HG03571 (cell line): ENCODE measurements around the gene ATP4B.

Experiments
- ATAC-seq: cut with Tn5 transposase; IDR thresholded peaks from one replicate; pipeline ENCODE4 v1.9.1; 2021; ENCODE audit not compliant: unreplicated experiment

The ATP4B gene

DNA sequence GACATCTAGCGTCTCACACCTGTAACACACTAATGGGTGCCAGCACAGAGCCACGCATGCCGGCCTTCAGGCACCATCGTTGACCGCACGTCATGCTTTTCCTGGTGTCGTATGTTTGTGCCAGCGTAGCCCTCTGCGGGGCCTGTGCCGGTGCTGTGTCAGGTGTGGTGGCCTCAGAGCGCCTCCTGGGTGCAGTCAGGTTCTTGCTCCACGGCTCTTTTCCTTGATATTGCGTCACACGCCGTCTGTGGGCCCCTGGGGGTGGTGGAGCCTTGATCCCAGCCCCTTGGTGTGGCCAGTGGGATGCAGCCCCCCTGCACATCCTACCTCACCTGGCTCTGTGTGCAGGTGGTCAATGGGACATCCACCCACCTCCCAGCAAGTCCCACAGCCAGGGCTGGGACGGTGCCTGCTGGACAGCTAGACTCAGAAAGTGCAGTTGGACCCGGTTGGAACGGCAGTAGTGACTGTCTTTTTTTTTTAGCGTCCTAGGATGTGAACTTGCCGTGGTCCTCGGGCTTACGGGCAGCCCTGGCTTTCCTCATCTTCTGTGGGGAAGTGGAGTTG lies 48.9 kb downstream of the ATP4B start:
- no peak for ATAC-seq

DNA sequence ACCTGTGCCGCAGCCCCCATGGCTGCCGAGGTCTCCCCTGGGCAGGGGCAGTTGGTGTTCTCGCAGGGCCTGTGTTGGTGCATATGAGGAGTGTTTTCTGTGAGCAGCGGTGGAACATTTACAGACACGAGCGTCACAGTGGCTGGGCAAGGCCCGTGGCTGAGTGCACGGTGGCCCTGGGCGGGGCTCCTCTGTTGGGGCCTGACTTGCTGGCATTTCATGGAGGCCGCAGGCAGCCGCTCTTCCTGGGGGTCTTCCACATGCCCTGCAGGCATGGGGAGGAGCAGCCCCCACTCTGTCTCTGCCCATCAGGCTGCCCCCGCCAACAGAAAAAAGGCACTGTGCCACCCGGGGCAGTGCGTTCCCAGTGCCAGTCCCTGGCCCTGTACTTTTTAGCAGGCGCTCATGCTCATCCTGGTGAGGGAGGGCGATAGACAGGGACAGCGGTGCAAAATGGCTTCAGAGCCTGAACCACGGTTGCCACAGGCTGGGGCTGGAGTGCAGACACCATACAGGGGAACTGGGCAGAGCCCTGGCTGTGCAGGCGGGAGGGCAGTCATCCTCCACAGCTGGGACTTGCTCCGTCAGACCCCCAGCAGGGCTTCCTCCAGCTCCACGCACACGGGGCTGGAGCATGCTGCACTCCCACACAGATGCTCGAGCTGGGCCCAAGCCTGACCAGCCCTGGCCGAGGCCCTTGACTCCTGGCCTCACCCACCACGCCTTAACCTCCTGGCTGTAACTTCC lies 49.9 kb downstream of the ATP4B start:
- ATAC-seq: no peak

DNA sequence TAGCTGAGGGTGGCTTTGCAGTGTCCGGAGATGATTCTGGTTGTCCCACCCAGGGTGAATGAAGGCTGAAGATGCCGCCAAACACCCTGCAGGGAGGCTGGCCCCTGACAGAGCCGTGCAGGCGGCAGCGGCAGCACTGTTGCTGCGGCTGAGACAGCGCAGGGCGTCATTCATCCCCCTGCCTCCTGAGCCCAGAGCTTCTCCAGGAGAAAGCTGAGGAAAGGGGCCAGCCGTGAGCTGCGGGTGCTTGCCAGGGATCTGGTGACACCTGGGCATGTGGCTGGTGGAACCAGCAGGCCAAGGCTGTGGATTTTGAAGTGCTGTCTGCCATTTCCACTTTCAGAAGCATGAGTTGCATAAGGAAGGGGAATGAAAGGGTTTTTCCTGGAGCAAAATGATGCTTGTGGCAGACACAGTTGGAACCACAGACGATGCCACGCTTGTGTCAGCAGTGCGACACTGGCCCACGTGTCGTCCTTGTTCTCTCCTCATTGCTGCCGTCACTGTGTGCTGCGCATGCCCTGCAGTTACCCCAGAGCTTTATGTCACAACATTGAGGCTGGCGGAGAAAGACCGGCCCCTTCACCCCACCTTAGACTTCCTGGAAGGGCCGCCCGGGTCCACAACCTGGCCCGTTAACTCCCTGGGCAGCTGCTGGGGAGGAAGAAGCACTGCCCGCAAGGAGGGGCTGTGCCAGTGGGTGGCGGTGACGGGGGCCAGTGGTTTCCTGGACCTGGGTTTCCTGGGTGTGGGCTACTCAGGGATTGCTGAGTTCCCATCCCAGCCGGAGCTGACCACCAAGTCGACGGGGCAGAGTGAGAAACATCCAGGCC lies 50.7 kb downstream of the ATP4B start:
- no peak for ATAC-seq

DNA sequence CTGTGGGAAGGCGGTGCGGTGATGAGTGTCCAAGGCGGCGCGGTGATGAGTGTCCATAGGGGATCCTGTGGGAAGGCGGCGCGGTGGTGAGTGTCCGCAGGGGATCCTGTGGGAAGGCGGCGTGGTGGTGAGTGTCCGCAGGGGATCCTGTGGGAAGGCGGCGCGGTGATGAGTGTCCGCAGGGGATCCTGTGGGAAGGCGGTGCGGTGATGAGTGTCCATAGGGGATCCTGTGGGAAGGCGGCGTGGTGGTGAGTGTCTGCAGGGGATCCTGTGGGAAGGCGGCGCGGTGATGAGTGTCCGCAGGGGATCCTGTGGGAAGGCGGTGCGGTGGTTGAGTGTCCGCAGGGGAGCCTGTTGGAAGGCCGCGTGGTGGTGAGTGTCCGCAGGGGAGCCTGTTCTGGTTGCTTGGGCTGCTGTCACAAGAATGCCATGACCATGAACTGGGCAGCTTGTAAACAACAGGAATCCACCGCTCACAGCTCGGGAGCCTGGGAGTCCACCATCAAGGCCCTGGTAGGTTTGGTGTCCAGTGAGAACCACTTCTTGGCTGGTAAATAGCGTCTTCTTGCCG lies 52.0 kb downstream of the ATP4B start:
- ATAC-seq: no peak

DNA sequence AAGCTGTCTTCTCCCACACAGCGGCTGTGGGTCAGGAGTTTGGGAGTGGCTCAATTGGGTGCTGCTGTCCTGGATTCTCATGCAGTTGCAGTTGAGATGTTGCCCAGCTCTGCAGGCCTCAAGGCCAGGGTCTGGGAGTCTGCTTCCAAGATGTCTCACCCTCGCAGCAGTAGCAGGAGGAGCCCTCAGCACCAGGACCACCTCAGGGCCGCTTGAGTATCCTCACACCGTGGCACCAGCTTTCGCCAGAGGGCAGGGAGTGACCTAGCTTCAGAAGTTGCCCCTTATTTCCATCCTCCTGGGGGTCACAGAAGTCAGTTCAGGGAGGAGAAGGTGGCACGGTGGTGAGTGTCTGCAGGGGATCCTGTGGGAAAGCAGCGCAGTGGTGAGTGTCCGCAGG lies 52.5 kb downstream of the ATP4B start:
- no peak for ATAC-seq

DNA sequence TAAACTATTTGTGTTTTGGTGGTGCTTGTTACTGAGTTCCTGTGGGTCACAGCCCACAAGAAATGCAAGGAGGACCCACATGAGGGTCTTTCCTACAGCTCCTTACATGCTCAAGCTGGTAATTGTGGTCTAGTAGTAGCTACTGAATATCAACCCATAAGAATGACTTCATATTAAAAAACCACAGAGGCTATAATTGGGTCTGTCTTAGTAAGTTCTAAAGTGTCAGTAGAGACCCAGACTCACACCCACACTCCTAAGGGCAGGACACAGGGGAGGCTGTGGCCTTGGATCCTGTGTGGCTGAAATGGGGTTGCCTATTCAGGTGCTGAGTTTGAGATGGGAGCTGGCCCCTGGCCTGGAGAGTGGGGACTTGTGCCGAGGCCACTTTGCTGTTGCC lies 53.8 kb downstream of the ATP4B start:
- no peak for ATAC-seq

DNA sequence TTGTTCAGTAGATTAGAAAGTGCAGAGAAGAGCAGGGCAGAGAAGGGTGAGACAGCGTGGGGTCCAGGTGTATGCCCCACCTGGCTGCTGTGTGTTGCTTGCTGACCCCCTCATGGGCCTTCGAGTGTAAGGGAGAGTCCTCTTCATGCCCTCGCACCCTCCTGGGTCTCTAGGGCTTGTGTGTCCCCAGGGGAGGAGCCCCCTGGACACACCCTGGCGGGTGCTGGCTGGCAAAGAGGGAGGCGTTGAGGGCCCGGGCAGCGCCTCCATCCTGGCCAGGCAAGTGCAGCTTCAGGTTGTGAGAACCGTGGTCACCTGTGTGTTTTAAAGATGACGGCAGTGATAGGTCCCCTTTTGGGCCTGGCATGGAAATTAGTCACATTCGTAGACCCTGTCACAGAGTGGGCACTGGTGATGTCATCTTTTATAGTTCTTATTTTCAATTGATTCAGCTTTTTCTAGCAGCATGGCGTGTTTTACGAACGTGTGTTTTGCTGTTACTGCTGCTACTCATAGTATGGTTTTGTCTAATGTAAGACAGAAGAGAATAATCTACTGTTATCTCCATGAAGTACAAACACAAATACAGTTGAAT lies 54.8 kb downstream of the ATP4B start:
- no peak for ATAC-seq

DNA sequence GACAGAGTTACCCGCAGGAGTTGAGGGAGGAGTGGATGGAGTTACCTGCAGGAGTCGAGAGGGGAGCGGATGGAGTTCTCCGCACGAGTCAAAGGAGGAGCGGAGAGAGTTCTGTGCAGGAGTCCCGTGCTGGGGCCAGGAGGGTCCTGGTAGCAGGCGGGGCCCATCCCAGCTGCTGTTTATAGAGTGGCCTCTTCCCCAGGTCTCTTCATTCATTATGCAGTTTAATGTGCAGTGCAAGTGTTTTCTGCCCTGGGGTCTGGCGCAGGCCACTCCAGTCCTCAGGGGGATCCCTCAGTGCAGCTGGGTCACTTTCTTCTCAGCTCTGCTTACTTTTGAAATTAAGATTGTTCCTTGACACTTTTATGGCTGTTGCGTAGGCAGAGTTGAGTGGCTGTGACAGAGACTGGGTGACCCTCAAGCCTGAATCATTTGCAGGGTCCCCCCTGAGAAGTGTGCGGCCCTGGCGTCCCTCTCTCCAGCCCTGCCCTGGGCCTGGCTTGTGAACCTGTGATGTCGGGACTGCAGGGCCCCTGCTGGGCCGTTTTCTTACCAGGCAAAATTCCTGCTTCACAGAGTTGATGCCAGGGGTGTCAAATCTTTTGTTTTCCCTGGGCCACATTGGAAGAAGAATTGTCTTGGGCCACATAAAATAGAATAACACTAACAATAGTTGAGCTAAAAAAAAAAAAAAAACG lies 55.6 kb downstream of the ATP4B start:
- no peak for ATAC-seq

DNA sequence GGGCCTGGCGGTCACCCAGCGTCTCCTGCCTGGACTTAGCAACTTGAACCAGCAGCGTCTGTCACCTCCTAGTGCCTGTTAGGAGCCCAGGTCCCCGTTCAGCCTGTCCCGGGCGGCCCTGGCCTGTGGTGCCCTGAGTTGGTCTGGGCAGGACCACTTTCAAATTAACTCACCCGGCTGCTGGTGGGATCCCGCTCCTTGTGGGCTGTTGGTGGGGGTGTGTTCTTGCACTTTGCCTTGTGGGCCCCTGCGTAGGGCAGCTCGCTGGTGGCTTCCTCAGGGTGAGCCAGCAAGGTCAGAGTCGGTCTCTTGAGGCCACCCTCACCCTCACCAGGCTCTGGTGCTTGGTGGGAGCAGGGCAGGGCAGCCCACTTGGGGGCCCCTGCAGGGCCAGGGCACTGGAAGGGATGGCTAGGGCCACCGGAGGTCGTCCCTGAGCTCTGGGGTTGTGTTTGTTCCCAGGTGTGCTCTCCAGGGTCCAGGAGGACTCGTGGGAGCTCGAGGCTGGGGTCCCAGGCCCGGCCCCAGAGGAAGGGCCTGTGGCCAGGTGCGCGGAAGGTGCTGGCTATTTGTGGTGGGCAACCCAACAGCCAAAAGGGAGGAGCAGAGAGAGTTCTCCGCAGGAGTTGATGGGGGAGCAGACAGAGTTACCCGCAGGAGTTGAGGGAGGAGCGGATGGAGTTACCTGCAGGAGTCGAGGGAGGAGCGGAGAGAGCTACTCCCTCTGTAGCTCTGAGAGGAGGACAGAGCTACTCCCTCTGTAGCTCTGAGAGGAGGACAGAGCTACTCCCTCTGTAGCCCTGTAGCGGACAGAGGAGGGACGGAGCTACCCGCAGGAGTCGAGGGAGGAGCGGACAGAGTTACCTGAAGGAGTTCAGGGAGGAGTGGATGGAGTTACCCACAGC lies 56.6 kb downstream of the ATP4B start:
- no peak for ATAC-seq

DNA sequence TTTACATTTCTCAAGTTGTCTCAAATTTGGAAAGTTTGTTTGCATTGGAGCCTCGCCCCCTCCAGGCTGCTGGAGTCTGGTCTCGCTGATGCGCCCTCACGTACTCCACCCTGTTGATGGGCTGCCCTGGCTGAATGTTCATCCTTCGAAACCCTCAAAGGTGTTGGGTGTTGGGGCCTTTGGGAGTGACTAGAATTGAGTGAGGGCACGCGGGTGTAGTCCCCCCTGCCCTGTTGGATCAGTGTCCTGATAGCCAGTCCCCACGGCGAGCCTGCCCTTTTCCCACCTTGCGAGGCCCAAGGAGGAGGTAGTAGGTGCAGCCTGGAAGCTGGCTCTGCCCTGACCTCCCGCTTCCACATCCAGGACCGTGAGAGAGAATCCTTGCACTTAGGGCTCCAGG lies 58.6 kb downstream of the ATP4B start:
- no peak for ATAC-seq
